Measurements from ENCODE around the gene UBE3C. TPM values are rescaled to one million over a fixed set of nuclear protein-coding genes. Genes with fewer than 3 reads are reported as not detected.

The UBE3C gene
- total RNA-seq, 3 donors from 2014 or later (not counting 1 experiment from before 2014, with no cell fraction given): 44.6 to 56.7 (median 55.5) TPM

- Mint-ChIP-seq H3K9me3 (no peaks in the 10 kb centered on the region), H3K27ac (no peak overlapping the region), H3K4me3 (no peak overlapping the region), H3K4me1 (peaks cover 19 to 20% of the 10 kb centered on the region in 2 donors), H3K36me3 (no peaks in the 10 kb centered on the region), H3K27me3 (ENCODE audit: low read depth in 2 of 2) (no peaks in the 10 kb centered on the region)
- intact Hi-C loops (cut with micrococcal nuclease): no loop called here
- 95% methylated on average over 7 of the region's 7 CpGs for WGBS (ENCODE audit: insufficient coverage)
- Histone ChIP-seq H3K27me3 (ENCODE audit: control insufficient read depth, insufficient read depth, low read length) (no peaks in the 10 kb centered on the region), H3K36me3 (ENCODE audit: control insufficient read depth, insufficient read depth, low read length) (no peaks in the 10 kb centered on the region), H3K27ac (ENCODE audit: low read length) (no peak overlapping the region), H3K4me1 (ENCODE audit: control insufficient read depth, insufficient read depth, low read length) (peaks cover 8% of the 10 kb centered on the region), H3K9me3 (ENCODE audit: control insufficient read depth, insufficient read depth, low read length) (no peaks in the 10 kb centered on the region), H3K4me3 (ENCODE audit: low read length) (no peak overlapping the region)
- DNase-seq (no peak), ATAC-seq (no peak)
- TF ChIP-seq CTCF (IDR thresholded peaks at IDR 0.05): no peak
Observed at GRCh38 chr7:157310676-157311185, 172.0 kb downstream of the UBE3C start.

- Histone ChIP-seq H3K9me3 (ENCODE audit: control insufficient read depth, insufficient read depth, low read length) (no peaks in the 10 kb centered on the region), H3K36me3 (ENCODE audit: control insufficient read depth, insufficient read depth, low read length) (no peaks in the 10 kb centered on the region), H3K27ac (ENCODE audit: low read length) (no peak overlapping the region), H3K27me3 (ENCODE audit: control insufficient read depth, insufficient read depth, low read length) (no peaks in the 10 kb centered on the region), H3K4me3 (ENCODE audit: low read length) (no peak overlapping the region), H3K4me1 (ENCODE audit: control insufficient read depth, insufficient read depth, low read length) (peaks cover 5% of the 10 kb centered on the region)
- Mint-ChIP-seq H3K9me3 (no peaks in the 10 kb centered on the region), H3K27me3 (ENCODE audit: low read depth in 2 of 2) (no peaks in the 10 kb centered on the region), H3K4me3 (no peak overlapping the region), H3K27ac (no peak overlapping the region), H3K4me1 (peaks cover under 1 to 5% of the 10 kb centered on the region in 2 donors), H3K36me3 (no peaks in the 10 kb centered on the region)
- no peak for ATAC-seq
- no peak for DNase-seq
- TF ChIP-seq CTCF (IDR thresholded peaks at IDR 0.05): no peak
- intact Hi-C loops (cut with micrococcal nuclease): no loop called here
- WGBS (ENCODE audit: insufficient coverage): 43% methylated on average over 6 of the region's 7 CpGs
Observed at GRCh38 chr7:157312941-157313340, 174.2 kb downstream of the UBE3C start.

GRCh38 chr7:157313645-157314044 is 174.9 kb downstream of the UBE3C start:
- Mint-ChIP-seq H3K27ac (no peak overlapping the region), H3K4me3 (no peak overlapping the region), H3K9me3 (no peaks in the 10 kb centered on the region), H3K36me3 (no peaks in the 10 kb centered on the region), H3K27me3 (ENCODE audit: low read depth in 2 of 2) (no peaks in the 10 kb centered on the region), H3K4me1 (peaks cover 0 to 4% of the 10 kb centered on the region in 2 donors)
- no peak overlapping the region for H3K27ac ChIP-seq (ENCODE audit: low read length)
- intact Hi-C loops (cut with micrococcal nuclease): no loop called here
- no peaks in the 10 kb centered on the region for H3K9me3 ChIP-seq (ENCODE audit: control insufficient read depth, insufficient read depth, low read length)
- no peak overlapping the region for H3K4me3 ChIP-seq (ENCODE audit: low read length)
- DNase-seq: no peak
- 97% methylated on average over 15 of the region's 15 CpGs for WGBS (ENCODE audit: insufficient coverage)
- no peaks in the 10 kb centered on the region for H3K36me3 ChIP-seq (ENCODE audit: control insufficient read depth, insufficient read depth, low read length)
- TF ChIP-seq CTCF (IDR thresholded peaks at IDR 0.05): no peak
- no peak for ATAC-seq
- H3K4me1 ChIP-seq (ENCODE audit: control insufficient read depth, insufficient read depth, low read length): peaks cover 5% of the 10 kb centered on the region
- H3K27me3 ChIP-seq (ENCODE audit: control insufficient read depth, insufficient read depth, low read length): no peaks in the 10 kb centered on the region

GRCh38 chr7:157318015-157318706 is 179.4 kb downstream of the UBE3C start:
- Mint-ChIP-seq H3K36me3 (no peaks in the 10 kb centered on the region), H3K4me3 (no peak overlapping the region), H3K27ac (no peak overlapping the region), H3K4me1 (no peaks in the 10 kb centered on the region), H3K9me3 (no peaks in the 10 kb centered on the region), H3K27me3 (ENCODE audit: low read depth in 2 of 2) (no peaks in the 10 kb centered on the region)
- Histone ChIP-seq H3K36me3 (ENCODE audit: control insufficient read depth, insufficient read depth, low read length) (no peaks in the 10 kb centered on the region), H3K4me3 (ENCODE audit: low read length) (no peak overlapping the region), H3K27me3 (ENCODE audit: control insufficient read depth, insufficient read depth, low read length) (no peaks in the 10 kb centered on the region), H3K4me1 (ENCODE audit: control insufficient read depth, insufficient read depth, low read length) (no peaks in the 10 kb centered on the region), H3K9me3 (ENCODE audit: control insufficient read depth, insufficient read depth, low read length) (no peaks in the 10 kb centered on the region), H3K27ac (ENCODE audit: low read length) (no peak overlapping the region)
- no peak for ATAC-seq
- DNase-seq: no peak
- WGBS (ENCODE audit: insufficient coverage): 53% methylated on average over 14 of the region's 14 CpGs
- TF ChIP-seq CTCF (IDR thresholded peaks at IDR 0.05): no peak
- intact Hi-C loops (cut with micrococcal nuclease): no loop called here

All from natural killer cell (primary cell).